GM12865 (cell line): ENCODE measurements around the gene GON4L.
"Not testable (repeated sequence)": the region's sequence is repeated elsewhere in the genome, so short reads cannot be mapped to it uniquely, and the experiment has no call there.

Experiments
- DNase-seq: peaks from one replicate; pipeline ENCODE4 v3.0.0; 2010; ENCODE audit warnings: low read depth
- H3K4me3 ChIP-seq: 2 replicates; pipeline ENCODE4 v1.5.1; 2011; ENCODE audit warnings: mild to moderate bottlenecking, low read depth, low read length, control low read depth
- TF ChIP-seq, protein P1 (sequence below): IDR thresholded peaks from 2 replicates; pipeline ENCODE4 v1.5.1; 2011; ENCODE audit warnings: low read length, control low read depth, low read depth, inconsistent platforms; ENCODE audit not compliant: insufficient read depth; ENCODE audit errors: missing control alignments

GON4L gene

GRCh38 chr1:155794605-155795245, 62.3 kb downstream of the GON4L start:
- no peak overlapping the region for H3K4me3 ChIP-seq
- TF ChIP-seq, protein P1, sequence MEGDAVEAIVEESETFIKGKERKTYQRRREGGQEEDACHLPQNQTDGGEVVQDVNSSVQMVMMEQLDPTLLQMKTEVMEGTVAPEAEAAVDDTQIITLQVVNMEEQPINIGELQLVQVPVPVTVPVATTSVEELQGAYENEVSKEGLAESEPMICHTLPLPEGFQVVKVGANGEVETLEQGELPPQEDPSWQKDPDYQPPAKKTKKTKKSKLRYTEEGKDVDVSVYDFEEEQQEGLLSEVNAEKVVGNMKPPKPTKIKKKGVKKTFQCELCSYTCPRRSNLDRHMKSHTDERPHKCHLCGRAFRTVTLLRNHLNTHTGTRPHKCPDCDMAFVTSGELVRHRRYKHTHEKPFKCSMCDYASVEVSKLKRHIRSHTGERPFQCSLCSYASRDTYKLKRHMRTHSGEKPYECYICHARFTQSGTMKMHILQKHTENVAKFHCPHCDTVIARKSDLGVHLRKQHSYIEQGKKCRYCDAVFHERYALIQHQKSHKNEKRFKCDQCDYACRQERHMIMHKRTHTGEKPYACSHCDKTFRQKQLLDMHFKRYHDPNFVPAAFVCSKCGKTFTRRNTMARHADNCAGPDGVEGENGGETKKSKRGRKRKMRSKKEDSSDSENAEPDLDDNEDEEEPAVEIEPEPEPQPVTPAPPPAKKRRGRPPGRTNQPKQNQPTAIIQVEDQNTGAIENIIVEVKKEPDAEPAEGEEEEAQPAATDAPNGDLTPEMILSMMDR: no peak
- no peak for DNase-seq

DNA sequence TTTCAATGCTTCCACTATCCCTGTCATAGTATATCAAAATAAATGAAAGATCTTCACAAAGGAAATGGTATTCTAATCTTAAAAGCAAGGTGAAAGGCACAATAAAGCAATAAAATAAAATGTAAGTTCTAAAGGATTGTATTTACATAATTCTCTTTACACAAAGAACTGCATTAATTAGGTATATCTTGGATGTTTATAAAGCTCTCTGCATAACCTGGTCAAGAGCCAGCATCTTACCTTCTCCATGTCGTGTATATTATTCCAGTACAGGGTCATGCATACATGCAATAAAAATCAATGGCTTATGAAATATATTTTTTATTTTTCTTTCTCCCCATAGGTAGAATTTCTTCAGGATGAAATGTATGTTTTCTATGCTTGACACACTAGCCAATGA, 63.8 kb downstream of the GON4L start:
- TF ChIP-seq, protein P1: no peak
- DNase-seq: no peak
- H3K4me3 ChIP-seq: no peak overlapping the region

- TF ChIP-seq, protein P1: no peak
- DNase-seq: no peak
- no peak overlapping the region for H3K4me3 ChIP-seq
Observed at GRCh38 chr1:155777582-155777981, 79.4 kb downstream of the GON4L start.

DNA sequence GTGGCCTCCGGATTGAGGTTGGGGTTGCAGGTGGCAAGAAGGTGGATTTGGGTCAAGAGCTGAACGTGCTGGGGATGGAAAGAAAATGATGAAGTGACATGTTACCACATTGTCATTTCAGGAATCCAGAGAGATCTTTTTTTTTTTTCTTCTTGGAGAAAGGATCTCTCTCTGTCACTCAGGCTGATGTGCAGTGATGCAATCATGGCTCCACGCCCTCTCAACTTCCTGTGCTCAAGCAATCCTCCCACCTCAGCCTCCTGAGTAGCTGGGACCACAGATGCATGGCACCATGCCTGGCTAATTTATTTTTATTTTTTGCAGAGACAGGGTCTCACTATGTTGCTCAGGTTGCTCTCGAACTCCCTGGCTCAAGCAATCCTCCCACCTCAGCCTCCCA, 80.6 kb downstream of the GON4L start:
- DNase-seq: no peak
- no peak overlapping the region for H3K4me3 ChIP-seq
- TF ChIP-seq, protein P1: no peak

DNA sequence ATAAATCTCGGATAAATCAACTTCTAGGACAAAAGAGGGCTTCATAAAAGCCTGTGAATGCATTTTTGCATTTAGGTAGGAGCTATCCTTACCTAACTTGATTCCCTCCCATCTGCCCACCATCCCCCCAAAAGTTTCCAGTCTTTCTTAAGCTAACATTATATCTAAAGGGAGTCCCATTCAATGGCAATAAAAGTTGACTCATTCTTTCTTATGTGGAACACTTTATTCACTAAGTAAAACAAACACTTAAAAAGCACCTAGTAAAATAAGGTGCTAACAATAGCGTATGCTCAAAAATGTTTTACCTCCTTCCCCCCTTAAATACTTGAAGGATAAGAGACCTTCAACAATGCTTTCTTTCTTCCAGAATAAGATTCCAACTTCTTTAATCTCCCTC, 83.8 kb downstream of the GON4L start:
- H3K4me3 ChIP-seq: no peak overlapping the region
- no peak for DNase-seq
- TF ChIP-seq, protein P1: no peak

DNA sequence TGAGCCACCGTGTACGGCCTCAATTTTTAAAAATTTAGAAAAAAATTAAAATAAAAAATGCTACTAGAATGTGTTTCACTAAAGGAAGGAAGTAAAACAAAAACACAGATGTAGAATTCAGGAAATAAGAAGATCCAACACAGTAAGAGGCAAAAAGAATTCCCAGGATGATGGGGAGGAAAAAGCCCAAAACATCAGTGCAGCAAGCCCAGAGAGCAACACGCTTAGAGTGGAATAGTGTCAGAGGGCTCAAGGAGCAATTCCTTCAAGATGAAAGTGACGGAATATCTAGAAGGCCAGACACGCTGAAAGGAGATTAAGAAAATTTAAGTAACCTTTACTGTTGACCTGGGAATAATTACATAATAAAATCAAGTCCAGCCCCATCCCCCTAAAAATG, 87.8 kb downstream of the GON4L start:
- H3K4me3 ChIP-seq: no peak overlapping the region
- TF ChIP-seq, protein P1: no peak
- DNase-seq: no peak

- H3K4me3 ChIP-seq, DNase-seq: not testable (repeated sequence)
Observed at GRCh38 chr1:155767399-155767989, 89.5 kb downstream of the GON4L start.

GRCh38 chr1:155763989-155764388, 93.0 kb downstream of the GON4L start:
- not testable (repeated sequence) for H3K4me3 ChIP-seq, DNase-seq

- not testable (repeated sequence) for DNase-seq, H3K4me3 ChIP-seq
Observed at GRCh38 chr1:155763090-155763815, 93.8 kb downstream of the GON4L start.
